PC-9 (cell line): ENCODE data around the gene CAPN7.

Experiments
- CTCF ChIP-seq: fragments of 200-600 bp; sonication (generic); conservative IDR thresholded peaks from 2 replicates; pipeline ENCODE4 v1.6.1; 2017; ENCODE audit warnings: mixed run types, antibody characterized with exemption, mild to moderate bottlenecking, moderate library complexity
- EZH2 ChIP-seq: fragments of 200-600 bp; sonication (generic); IDR thresholded peaks from 2 replicates; pipeline ENCODE4 v1.8.0; 2017; ENCODE audit warnings: antibody characterized with exemption, low read depth

- TF ChIP-seq CTCF (no peak), EZH2 (no peak)
Measured at GRCh38 chr3:15271030-15271429, 65.0 kb downstream of the CAPN7 start.
